Measurements from ENCODE around the gene SLC8A1.

- TF ChIP-seq SIN3A (IDR thresholded peaks at IDR 0.05; ENCODE audit: low read depth, low read length) (no peak), NFYB (IDR thresholded peaks at IDR 0.05; ENCODE audit: insufficient read depth, low read depth, low read length) (no peak), RELA (IDR thresholded peaks at IDR 0.05; ENCODE audit: borderline replicate concordance, partially characterized antibody) (no peak), POLR2A (IDR thresholded peaks at IDR 0.05; ENCODE audit: low read depth, low read length) (no peak), BCL11A (IDR thresholded peaks at IDR 0.05; ENCODE audit: low read depth, low read length) (no peak), SUZ12 (IDR thresholded peaks at IDR 0.05; ENCODE audit: unreplicated experiment) (no peak), SMC3 (IDR thresholded peaks at IDR 0.05; ENCODE audit: borderline replicate concordance, low read length) (no peak), SMARCA5 (IDR thresholded peaks at IDR 0.05) (no peak), HCFC1 (IDR thresholded peaks at IDR 0.05; ENCODE audit: low read length) (no peak), GABPA (IDR thresholded peaks at IDR 0.05; ENCODE audit: low read depth) (no peak), ZZZ3 (IDR thresholded peaks at IDR 0.05; ENCODE audit: control insufficient read depth, insufficient read length, low read depth) (no peak), IRF4 (IDR thresholded peaks at IDR 0.05; ENCODE audit: low read depth, low read length) (no peak), ATF2 (IDR thresholded peaks at IDR 0.05; ENCODE audit: low read length) (no peak)
- TF ChIP-seq, protein P1, sequence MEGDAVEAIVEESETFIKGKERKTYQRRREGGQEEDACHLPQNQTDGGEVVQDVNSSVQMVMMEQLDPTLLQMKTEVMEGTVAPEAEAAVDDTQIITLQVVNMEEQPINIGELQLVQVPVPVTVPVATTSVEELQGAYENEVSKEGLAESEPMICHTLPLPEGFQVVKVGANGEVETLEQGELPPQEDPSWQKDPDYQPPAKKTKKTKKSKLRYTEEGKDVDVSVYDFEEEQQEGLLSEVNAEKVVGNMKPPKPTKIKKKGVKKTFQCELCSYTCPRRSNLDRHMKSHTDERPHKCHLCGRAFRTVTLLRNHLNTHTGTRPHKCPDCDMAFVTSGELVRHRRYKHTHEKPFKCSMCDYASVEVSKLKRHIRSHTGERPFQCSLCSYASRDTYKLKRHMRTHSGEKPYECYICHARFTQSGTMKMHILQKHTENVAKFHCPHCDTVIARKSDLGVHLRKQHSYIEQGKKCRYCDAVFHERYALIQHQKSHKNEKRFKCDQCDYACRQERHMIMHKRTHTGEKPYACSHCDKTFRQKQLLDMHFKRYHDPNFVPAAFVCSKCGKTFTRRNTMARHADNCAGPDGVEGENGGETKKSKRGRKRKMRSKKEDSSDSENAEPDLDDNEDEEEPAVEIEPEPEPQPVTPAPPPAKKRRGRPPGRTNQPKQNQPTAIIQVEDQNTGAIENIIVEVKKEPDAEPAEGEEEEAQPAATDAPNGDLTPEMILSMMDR (IDR thresholded peaks at IDR 0.05 in 2 of 3, conservative IDR thresholded peaks at IDR 0.05 in 1 of 3; ENCODE audit: control insufficient read depth in 2 of 3, extremely low read depth in 1 of 3, insufficient read depth in 1 of 3, low read depth in 3 of 3, low read length in 3 of 3): no peak
Observed at GRCh38 chr2:40265602-40266001, 186.3 kb downstream of the SLC8A1 start.

Measured in GM12878 (cell line).